ENCODE measurements around the gene POLE.

GRCh38 chr12:132715874-132716273, 28.7 kb upstream of the POLE start:
- TF ChIP-seq FOXM1 (IDR thresholded peaks at IDR 0.05; ENCODE audit: borderline replicate concordance) (no peak), PKNOX1 (IDR thresholded peaks at IDR 0.05) (no peak), L3MBTL2 (conservative IDR thresholded peaks at IDR 0.05) (no peak), CTBP1 (IDR thresholded peaks at IDR 0.05; ENCODE audit: borderline replicate concordance) (no peak), SP1 (IDR thresholded peaks at IDR 0.05) (no peak), ARNT (IDR thresholded peaks at IDR 0.05) (no peak), SUZ12 (IDR thresholded peaks at IDR 0.05) (no peak), LEF1 (IDR thresholded peaks at IDR 0.05; ENCODE audit: borderline replicate concordance) (no peak), BHLHE40 (IDR thresholded peaks at IDR 0.05; ENCODE audit: borderline replicate concordance) (no peak), FOXA1 (IDR thresholded peaks at IDR 0.05) (no peak), ELF4 (IDR thresholded peaks at IDR 0.05) (no peak), TARDBP (IDR thresholded peaks at IDR 0.05) (no peak), NFRKB (IDR thresholded peaks at IDR 0.05) (no peak), ZNF384 (IDR thresholded peaks at IDR 0.05) (no peak)

All from HEK293T (cell line).